Endothelial cell of umbilical vein (primary cell): ENCODE results near the gene MAP4K3. TPM values are rescaled to one million over a fixed set of nuclear protein-coding genes. Genes with fewer than 3 reads are reported as not detected.

Experiments
- BruUV-seq: library from RNA; stranded (reverse); fragments of 400-500 nt; replicated peaks from 2 replicates; lab custom pipeline; 2021; lab: Mats Ljungman, UMichigan
- CTCF ChIA-PET: fragments of 300-600, 350-600 bp; sonication (Branson Sonifier 250); formaldehyde crosslinking; loops from one replicate; lab custom pipeline; 2021; ENCODE audit warnings: antibody characterized with exemption, inconsistent platforms; lab: Charles Lee
- POLR2A ChIA-PET: fragments of 300-600, 350-600 bp; sonication (Branson Sonifier 250); formaldehyde crosslinking; loops from one replicate; lab custom pipeline; 2021; ENCODE audit warnings: antibody characterized with exemption, inconsistent platforms; lab: Charles Lee
- DNase-seq: peaks from one replicate; pipeline ENCODE4 v3.0.0-alpha.2; 2011; ENCODE audit warnings: low read depth, low spot score
- FAIRE-seq: peaks from 2 replicates; lab custom pipeline; 2011; peaks lifted over from hg19 to GRCh38; lab: Jason Lieb, UNC
- H2AFZ ChIP-seq: 2 replicates; pipeline ENCODE4 v1.6.0; 2012; ENCODE audit warnings: low read depth, low read length, control low read depth, inconsistent platforms
- H3K27ac ChIP-seq: 2 replicates; pipeline ENCODE4 v1.5.1; 2011; ENCODE audit warnings: low read depth, mild to moderate bottlenecking, control low read depth, low read length, moderate library complexity; ENCODE audit not compliant: insufficient read depth
- H3K27me3 ChIP-seq, 2 experiments: 2 replicates each; pipeline versions ENCODE4 v1.6.0 to v1.6.1; 2011; ENCODE audit warnings: low read length in 2 of 2, mixed read lengths in 1 of 2; ENCODE audit not compliant: control insufficient read depth in 2 of 2, insufficient read depth in 2 of 2
- H3K36me3 ChIP-seq, 2 experiments: 2 replicates in 1 of 2; 3 replicates in 1 of 2; pipeline ENCODE4 v1.5.1; 2011; ENCODE audit warnings: low read length in 2 of 2, mild to moderate bottlenecking in 1 of 2, moderate library complexity in 1 of 2; ENCODE audit not compliant: control insufficient read depth in 2 of 2, insufficient read depth in 2 of 2; ENCODE audit errors: extremely low read depth in 1 of 2
- H3K4me1 ChIP-seq: 3 replicates; pipeline ENCODE4 v1.5.1; 2011; ENCODE audit warnings: mild to moderate bottlenecking, low read length; ENCODE audit not compliant: control insufficient read depth, insufficient read depth; ENCODE audit errors: extremely low read depth
- H3K4me2 ChIP-seq: 2 replicates; pipeline ENCODE4 v1.6.1; 2011; ENCODE audit warnings: low read length, control low read depth, mixed read lengths; ENCODE audit not compliant: insufficient read depth
- H3K4me3 ChIP-seq, 3 experiments: fragments of 200-600 bp in 1 of 3; sonication (generic), shearing (Covaris generic) in 1 of 3; replicated peaks in 1 of 3; 2 replicates each; pipeline ENCODE4 v1.5.1; 2011 to 2016; ENCODE audit warnings: control low read depth in 3 of 3, low read length in 3 of 3, mild to moderate bottlenecking in 2 of 3, inconsistent platforms in 1 of 3, low read depth in 1 of 3, moderate library complexity in 1 of 3; ENCODE audit not compliant: insufficient read depth in 1 of 3
- H3K79me2 ChIP-seq: 2 replicates; pipeline ENCODE4 v1.6.0; 2012; ENCODE audit warnings: low read length, inconsistent platforms; ENCODE audit not compliant: control insufficient read depth, insufficient read depth
- H3K9ac ChIP-seq: replicated peaks from 2 replicates; pipeline ENCODE3; 2011; ENCODE audit warnings: low read length, control low read depth; ENCODE audit not compliant: insufficient read depth; ENCODE audit errors: extremely low read depth
- H3K9me1 ChIP-seq: replicated peaks from 3 replicates; pipeline ENCODE4 v1.6.0; 2011; ENCODE audit warnings: mild to moderate bottlenecking, low read length; ENCODE audit not compliant: control insufficient read depth, insufficient read depth; ENCODE audit errors: extremely low read depth
- H3K9me3 ChIP-seq: replicated peaks from 2 replicates; pipeline ENCODE4 v1.5.1; 2012; ENCODE audit warnings: low read length, inconsistent platforms; ENCODE audit not compliant: control insufficient read depth, insufficient read depth
- H4K20me1 ChIP-seq: replicated peaks from 2 replicates; pipeline ENCODE3; 2011; ENCODE audit warnings: mild to moderate bottlenecking, low read length; ENCODE audit not compliant: control insufficient read depth, insufficient read depth; ENCODE audit errors: extremely low read depth
- CTCF ChIP-seq, 2 donors: IDR thresholded peaks; 1 replicate in 1 of 2; 2 replicates in 1 of 2; pipeline ENCODE4 v1.5.1; 2011; ENCODE audit warnings: low read length in 2 of 2, mild to moderate bottlenecking in 2 of 2, moderate library complexity in 2 of 2, control low read depth in 1 of 2, inconsistent platforms in 1 of 2, low read depth in 1 of 2; ENCODE audit not compliant: insufficient read depth in 1 of 2; ENCODE audit errors: extremely low read depth in 1 of 2
- EZH2 ChIP-seq: IDR thresholded peaks from 2 replicates; pipeline ENCODE4 v1.6.1; 2012; ENCODE audit warnings: borderline replicate concordance, low read depth, mild to moderate bottlenecking, moderate library complexity, low read length, inconsistent platforms; ENCODE audit not compliant: severe bottlenecking
- FOS ChIP-seq: IDR thresholded peaks from 2 replicates; pipeline ENCODE4 v1.6.1; 2011; ENCODE audit warnings: mild to moderate bottlenecking, low read length, moderate library complexity, borderline replicate concordance; ENCODE audit not compliant: insufficient read depth
- GATA2 ChIP-seq: IDR thresholded peaks from 2 replicates; pipeline ENCODE4 v1.7.0; 2011; ENCODE audit warnings: low read depth, mild to moderate bottlenecking, moderate library complexity, mixed read lengths, low read length; ENCODE audit not compliant: insufficient read length, insufficient read depth
- JUN ChIP-seq: IDR thresholded peaks from 2 replicates; pipeline ENCODE4 v1.6.1; 2011; ENCODE audit warnings: borderline replicate concordance, low read depth; ENCODE audit not compliant: insufficient read length, insufficient read depth
- MYC ChIP-seq: IDR thresholded peaks from one replicate; pipeline ENCODE4 v1.6.1; 2011; ENCODE audit warnings: mild to moderate bottlenecking, low read depth, low read length
- POLR2A ChIP-seq: IDR thresholded peaks from 2 replicates; pipeline ENCODE4 v1.6.1; 2012; ENCODE audit warnings: low read depth, mild to moderate bottlenecking, control low read depth, low read length
- POLR2AphosphoS5 ChIP-seq: IDR thresholded peaks from 2 replicates; pipeline ENCODE4 v1.6.1; 2012; ENCODE audit warnings: low read depth, mild to moderate bottlenecking, control low read depth, low read length, moderate library complexity; ENCODE audit not compliant: insufficient read depth
- dilution Hi-C: fragments of 300-500 bp; cut with MboI; formaldehyde crosslinking; loops from one replicate; pipeline ENCODE4 v1.15.0; 2019; ENCODE audit warnings: low sequenced_read_pairs; ENCODE audit not compliant: extremely low pct_ligation_motif_present
- intact Hi-C: fragments of 100-400 bp; cut with micrococcal nuclease; formaldehyde crosslinking; loops from one replicate; pipeline ENCODE4 v1.10.0; 2022
- polyA plus RNA-seq, 4 experiments: library from polyadenylated mRNA; depleted of rRNA in 3 of 4; stranded (reverse) in 3 of 4; unstranded in 1 of 4; fragments of >200 nt; gene quantifications; 2 replicates each; pipeline versions ENCODE4 v1.2.1 to v1.2.3, GENCODE V29; 2011 to 2012; ENCODE audit warnings: missing spikeins in 1 of 4
- total RNA-seq: library from RNA; stranded (reverse); gene quantifications from 2 replicates; pipeline ENCODE4 v1.2.3, GENCODE V29; 2021
- TF ChIP-seq, protein P1 (sequence below): IDR thresholded peaks from 2 replicates; pipeline ENCODE4 v1.6.1; 2011; ENCODE audit not compliant: insufficient read depth, insufficient read length

MAP4K3 gene
- total and polyA plus RNA-seq, 2 donors (not counting 3 experiments of a cell fraction or from before 2014, with no cell fraction given), result 8.0 to 45.9 TPM

- BruUV-seq, result no TSS peak
- Histone ChIP-seq H2AFZ (no peak overlapping the region), H3K9me3 (no peaks in the 10 kb centered on the region), H3K27me3 (no peaks in the 10 kb centered on the region), H3K9ac (no peak overlapping the region), H3K36me3 (peaks cover 3 to 4% of the 10 kb centered on the region in 2 experiments), H4K20me1 (no peaks in the 10 kb centered on the region), H3K9me1 (no peaks in the 10 kb centered on the region), H3K4me2 (no peak overlapping the region), H3K4me1 (no peaks in the 10 kb centered on the region), H3K79me2 (no peaks in the 10 kb centered on the region), H3K4me3 (no peak overlapping the region), H3K27ac (no peak overlapping the region)
- FAIRE-seq (no peak), DNase-seq (no peak)
- dilution Hi-C loops, result no loop called here
- intact Hi-C loops, result no loop called here
- POLR2A ChIA-PET, result interaction anchor here (0.5 to 0.6 kb wide), 2 partner anchors 408 to 692 kb away, joined by 3 to 4 read pairs; no protein-coding TSS in a partner anchor
- no peak for TF ChIP-seq GATA2
- no peak for TF ChIP-seq MYC
- TF ChIP-seq FOS, result no peak
- TF ChIP-seq JUN, result no peak
- TF ChIP-seq EZH2, result no peak
- no peak for TF ChIP-seq CTCF (IDR thresholded peaks at IDR 0.05; ENCODE audit: extremely low read depth in 1 of 2, insufficient read depth in 1 of 2, low read depth in 1 of 2, low read length in 2 of 2)
- TF ChIP-seq POLR2AphosphoS5, result no peak
- no peak for TF ChIP-seq POLR2A
- TF ChIP-seq, protein P1, sequence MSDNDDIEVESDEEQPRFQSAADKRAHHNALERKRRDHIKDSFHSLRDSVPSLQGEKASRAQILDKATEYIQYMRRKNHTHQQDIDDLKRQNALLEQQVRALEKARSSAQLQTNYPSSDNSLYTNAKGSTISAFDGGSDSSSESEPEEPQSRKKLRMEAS, result no peak
- CTCF ChIA-PET, result interaction anchor here (1.1 to 1.4 kb wide), 3 partner anchors 57 to 440 kb away, joined by 3 read pairs; no protein-coding TSS in a partner anchor
Measured at GRCh38 chr2:39290433-39290832, 146.7 kb downstream of the MAP4K3 start.
